Measurements from ENCODE around the gene AFAP1. TPM values are rescaled to one million over a fixed set of nuclear protein-coding genes. Genes with fewer than 3 reads are reported as not detected.
A peak's percentile ranks its signal among the peaks of the same experiment; 100 is the strongest.

AFAP1 gene
- total RNA-seq, 2 donors from 2014 or later, result 32.1 to 40.1 TPM

DNA sequence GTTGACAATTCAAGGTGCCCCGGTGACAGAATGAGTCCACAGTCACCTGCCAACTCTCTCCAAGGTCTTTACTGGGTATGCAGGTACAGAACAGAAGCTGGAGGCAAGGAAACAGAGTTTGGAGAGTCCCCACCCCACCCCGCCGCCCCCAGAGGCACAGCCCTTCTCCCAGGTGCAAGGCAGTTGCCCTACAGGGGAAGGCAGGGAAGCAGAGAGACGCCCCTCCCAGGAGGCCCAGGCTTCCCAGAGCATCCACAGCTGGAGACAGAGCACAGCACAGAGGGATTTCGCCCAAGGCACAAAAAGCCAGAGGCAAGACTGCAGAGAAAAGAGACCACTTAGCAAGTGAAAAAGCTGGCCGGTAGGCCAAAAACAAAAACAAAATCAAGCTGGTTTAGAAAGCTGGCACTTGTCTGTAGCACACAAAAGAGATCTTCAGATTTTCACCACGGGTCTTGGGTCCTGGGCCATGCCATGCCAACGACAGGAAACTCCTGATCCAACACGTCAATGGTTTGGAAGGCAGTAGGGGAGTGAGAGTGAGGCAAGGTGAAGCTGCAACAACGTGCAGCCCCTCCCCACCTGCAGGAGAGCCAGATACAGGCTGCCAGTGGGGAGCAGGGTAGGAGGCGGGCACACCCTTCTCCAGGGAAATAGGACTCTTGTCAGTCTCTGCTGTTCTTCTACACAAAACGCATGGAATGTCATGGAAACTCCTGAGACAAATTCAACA is 113.3 kb downstream of the AFAP1 start:
- TF ChIP-seq, protein P1, sequence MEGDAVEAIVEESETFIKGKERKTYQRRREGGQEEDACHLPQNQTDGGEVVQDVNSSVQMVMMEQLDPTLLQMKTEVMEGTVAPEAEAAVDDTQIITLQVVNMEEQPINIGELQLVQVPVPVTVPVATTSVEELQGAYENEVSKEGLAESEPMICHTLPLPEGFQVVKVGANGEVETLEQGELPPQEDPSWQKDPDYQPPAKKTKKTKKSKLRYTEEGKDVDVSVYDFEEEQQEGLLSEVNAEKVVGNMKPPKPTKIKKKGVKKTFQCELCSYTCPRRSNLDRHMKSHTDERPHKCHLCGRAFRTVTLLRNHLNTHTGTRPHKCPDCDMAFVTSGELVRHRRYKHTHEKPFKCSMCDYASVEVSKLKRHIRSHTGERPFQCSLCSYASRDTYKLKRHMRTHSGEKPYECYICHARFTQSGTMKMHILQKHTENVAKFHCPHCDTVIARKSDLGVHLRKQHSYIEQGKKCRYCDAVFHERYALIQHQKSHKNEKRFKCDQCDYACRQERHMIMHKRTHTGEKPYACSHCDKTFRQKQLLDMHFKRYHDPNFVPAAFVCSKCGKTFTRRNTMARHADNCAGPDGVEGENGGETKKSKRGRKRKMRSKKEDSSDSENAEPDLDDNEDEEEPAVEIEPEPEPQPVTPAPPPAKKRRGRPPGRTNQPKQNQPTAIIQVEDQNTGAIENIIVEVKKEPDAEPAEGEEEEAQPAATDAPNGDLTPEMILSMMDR (IDR thresholded peaks at IDR 0.05), result no peak
- no peak for ATAC-seq (ENCODE audit: insufficient number of reproducible peaks, low FRiP score, low read depth)
- H3K9me3 ChIP-seq, result no peaks in the 10 kb centered on the region
- no peak overlapping the region for H3K4me3 ChIP-seq
- no peak for DNase-seq (ENCODE audit: low spot score)
- H3K27me3 ChIP-seq (replicated peaks; ENCODE audit: insufficient read depth), result no peaks in the 10 kb centered on the region
- H3K4me1 ChIP-seq (ENCODE audit: control insufficient read depth in 1 of 2, low read depth in 2 of 2), result peaks cover 32 to 68% of the 10 kb centered on the region in 2 donors
- peaks cover 4% of the 10 kb centered on the region for H3K36me3 ChIP-seq
- no peak overlapping the region for H3K27ac ChIP-seq

DNA sequence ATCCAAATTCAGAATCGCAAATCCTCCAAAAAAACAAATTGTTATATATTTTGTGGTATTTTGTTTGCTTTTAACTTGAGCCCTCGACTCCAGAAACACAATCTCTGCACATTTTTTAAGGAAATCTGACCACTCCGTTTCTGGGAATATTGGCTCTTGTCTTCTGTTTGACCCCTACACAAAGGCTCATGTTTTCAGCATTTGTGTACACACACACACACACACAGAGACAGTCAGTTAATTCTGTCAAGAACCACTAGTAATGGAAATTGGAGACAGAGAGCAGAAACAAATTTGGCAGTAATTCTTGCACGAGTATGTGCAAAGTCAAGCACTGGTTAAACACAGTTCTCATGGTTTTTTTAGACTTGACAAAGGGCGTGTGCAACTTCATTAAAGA is 115.4 kb downstream of the AFAP1 start:
- no peaks in the 10 kb centered on the region for H3K27me3 ChIP-seq (replicated peaks; ENCODE audit: insufficient read depth)
- H3K27ac ChIP-seq, result peak overlapping the region; percentile 76 to 88
- DNase-seq (ENCODE audit: low spot score), result no peak
- no peak for ATAC-seq (ENCODE audit: insufficient number of reproducible peaks, low FRiP score, low read depth)
- H3K4me3 ChIP-seq, result no peak overlapping the region
- H3K36me3 ChIP-seq, result peaks cover 4% of the 10 kb centered on the region
- TF ChIP-seq, protein P1 (IDR thresholded peaks at IDR 0.05), result no peak
- H3K9me3 ChIP-seq, result no peaks in the 10 kb centered on the region
- peaks cover 26 to 52% of the 10 kb centered on the region in 2 donors for H3K4me1 ChIP-seq (ENCODE audit: control insufficient read depth in 1 of 2, low read depth in 2 of 2)

DNA sequence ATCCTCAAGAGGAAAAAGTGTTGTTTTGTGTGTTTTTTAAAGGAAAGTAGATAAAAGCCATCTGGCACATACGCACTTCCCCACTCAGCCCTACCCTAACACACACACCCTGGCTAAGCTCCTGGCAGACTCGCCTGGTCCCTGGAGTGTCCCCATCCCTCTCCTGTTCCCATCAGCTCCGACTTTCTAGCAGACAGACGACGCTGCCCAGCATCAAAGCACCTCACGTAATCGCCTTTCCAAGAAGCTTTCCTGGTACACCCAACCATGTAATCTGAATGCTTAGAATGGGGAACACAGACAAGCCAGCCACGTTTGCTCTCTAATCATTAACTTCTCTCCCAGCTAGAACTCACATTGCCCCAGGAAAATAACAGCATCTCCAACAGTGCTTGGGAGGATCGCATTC is 116.2 kb downstream of the AFAP1 start:
- H3K27ac ChIP-seq, result peak overlapping the region; percentile 76 to 88
- TF ChIP-seq, protein P1 (IDR thresholded peaks at IDR 0.05), result no peak
- peaks cover 20 to 44% of the 10 kb centered on the region in 2 donors for H3K4me1 ChIP-seq (ENCODE audit: control insufficient read depth in 1 of 2, low read depth in 2 of 2)
- DNase-seq (ENCODE audit: low spot score) (no peak), ATAC-seq (ENCODE audit: insufficient number of reproducible peaks, low FRiP score, low read depth) (peak; percentile 22)
- peaks cover 4% of the 10 kb centered on the region for H3K36me3 ChIP-seq
- no peaks in the 10 kb centered on the region for H3K9me3 ChIP-seq
- H3K27me3 ChIP-seq (replicated peaks; ENCODE audit: insufficient read depth), result no peaks in the 10 kb centered on the region
- H3K4me3 ChIP-seq, result peak overlapping the region; percentile 10

DNA sequence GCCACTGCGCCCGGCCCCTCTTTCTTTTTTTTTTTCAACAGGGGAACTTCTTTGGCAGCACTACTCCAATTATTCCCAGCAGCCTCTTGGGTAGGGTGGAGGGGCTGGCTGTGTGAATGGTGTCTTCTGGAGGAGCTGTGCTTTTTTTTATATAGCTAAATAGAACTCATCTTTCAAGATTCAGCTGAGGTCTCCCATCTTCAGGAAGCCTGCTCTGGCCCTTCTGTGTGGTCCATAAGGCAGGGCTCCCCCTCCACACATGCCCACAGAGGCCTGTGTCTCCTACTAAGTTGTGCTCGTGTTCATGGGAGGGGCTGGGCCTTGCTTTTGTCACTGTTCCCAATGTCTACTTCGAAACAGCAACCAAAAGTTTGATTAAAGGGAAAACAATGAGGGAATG is 116.8 kb downstream of the AFAP1 start:
- TF ChIP-seq, protein P1 (IDR thresholded peaks at IDR 0.05), result no peak
- peaks cover 4% of the 10 kb centered on the region for H3K36me3 ChIP-seq
- no peaks in the 10 kb centered on the region for H3K9me3 ChIP-seq
- H3K27me3 ChIP-seq (replicated peaks; ENCODE audit: insufficient read depth), result no peaks in the 10 kb centered on the region
- ATAC-seq (ENCODE audit: insufficient number of reproducible peaks, low FRiP score, low read depth) (peak; percentile 40), DNase-seq (ENCODE audit: low spot score) (no peak)
- peak overlapping the region; percentile 76 to 88 for H3K27ac ChIP-seq
- H3K4me3 ChIP-seq, result peak overlapping the region; percentile 10
- peaks cover 15 to 39% of the 10 kb centered on the region in 2 donors for H3K4me1 ChIP-seq (ENCODE audit: control insufficient read depth in 1 of 2, low read depth in 2 of 2)

DNA sequence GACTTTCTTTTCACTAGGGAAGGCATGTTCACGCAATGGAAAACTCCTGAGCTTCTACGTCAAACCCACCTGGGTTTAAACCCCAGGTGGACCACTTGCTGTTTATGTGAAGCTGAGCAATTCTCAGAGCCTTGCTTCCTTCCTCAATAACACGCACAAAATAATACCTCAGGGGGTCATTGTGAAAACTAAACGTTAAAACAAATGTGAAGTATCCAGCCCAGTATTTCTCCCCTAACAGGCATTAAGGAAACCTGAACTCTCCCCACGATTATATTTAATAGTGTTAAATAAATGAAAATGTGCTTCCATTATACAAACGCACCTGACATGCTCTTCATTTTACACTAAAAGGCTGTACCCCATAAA is 117.5 kb downstream of the AFAP1 start:
- ATAC-seq (ENCODE audit: insufficient number of reproducible peaks, low FRiP score, low read depth), result no peak
- Histone ChIP-seq H3K27me3 (replicated peaks; ENCODE audit: insufficient read depth) (no peaks in the 10 kb centered on the region), H3K9me3 (no peaks in the 10 kb centered on the region), H3K27ac (peak overlapping the region in 1 of 2 donors; percentile 88), H3K36me3 (peaks cover 4% of the 10 kb centered on the region), H3K4me3 (no peak overlapping the region), H3K4me1 (ENCODE audit: control insufficient read depth in 1 of 2, low read depth in 2 of 2) (peaks cover 14 to 35% of the 10 kb centered on the region in 2 donors)
- DNase-seq (ENCODE audit: low spot score), result no peak
- TF ChIP-seq, protein P1 (IDR thresholded peaks at IDR 0.05), result no peak

All from thoracic aorta (tissue), 2 donors.